GM18520 (cell line): ENCODE data around the gene INAVA.
"Not testable (repeated sequence)": the region's sequence is repeated elsewhere in the genome, so short reads cannot be mapped to it uniquely, and the experiment has no call there.

Source experiments
- ATAC-seq: cut with Tn5 transposase; IDR thresholded peaks from one replicate; pipeline ENCODE4 v1.9.1; 2021; ENCODE audit not compliant: unreplicated experiment

INAVA gene

DNA sequence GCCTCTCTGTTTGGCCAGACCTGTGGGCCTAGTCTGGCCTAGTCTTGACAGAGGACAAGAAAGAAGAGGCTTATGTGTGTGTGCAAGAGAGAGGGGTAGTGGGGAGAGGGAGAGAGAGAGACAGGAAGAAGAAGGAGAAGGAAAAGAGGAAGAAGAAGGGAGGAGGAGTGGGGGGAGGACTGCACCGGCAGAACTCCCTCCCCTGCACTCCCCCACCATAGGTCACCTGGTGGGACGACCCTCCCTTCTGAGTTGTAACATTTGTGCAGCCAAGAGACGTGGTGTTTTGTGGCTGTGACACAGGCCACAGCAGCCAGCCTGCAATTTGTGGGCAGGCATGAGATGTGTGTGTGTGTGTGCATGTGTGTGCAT lies 4.3 kb downstream of the INAVA start:
- no peak for ATAC-seq

DNA sequence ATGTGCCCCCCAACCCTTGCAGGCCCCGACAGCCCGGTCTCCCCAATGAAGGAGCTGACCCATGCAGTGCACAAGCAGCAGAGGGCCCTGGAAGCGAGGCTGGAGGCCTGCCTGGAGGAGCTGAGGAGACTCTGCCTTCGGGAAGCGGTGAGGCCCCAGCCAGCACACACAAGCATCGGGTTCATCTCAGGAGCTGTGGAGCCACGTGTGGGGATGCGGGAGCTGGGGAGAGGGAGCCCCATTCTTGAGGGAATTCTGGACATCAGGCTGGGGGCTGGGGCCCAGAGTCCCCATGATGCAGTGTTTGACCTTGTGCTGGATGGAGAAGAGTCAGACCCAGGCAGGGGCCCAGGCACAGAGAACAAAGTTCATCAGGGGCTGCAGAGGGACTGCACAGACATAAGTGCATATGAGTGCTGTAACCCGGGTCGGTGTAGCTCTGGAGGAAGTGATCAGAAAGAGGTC lies 4.8 kb downstream of the INAVA start:
- ATAC-seq: no peak

DNA sequence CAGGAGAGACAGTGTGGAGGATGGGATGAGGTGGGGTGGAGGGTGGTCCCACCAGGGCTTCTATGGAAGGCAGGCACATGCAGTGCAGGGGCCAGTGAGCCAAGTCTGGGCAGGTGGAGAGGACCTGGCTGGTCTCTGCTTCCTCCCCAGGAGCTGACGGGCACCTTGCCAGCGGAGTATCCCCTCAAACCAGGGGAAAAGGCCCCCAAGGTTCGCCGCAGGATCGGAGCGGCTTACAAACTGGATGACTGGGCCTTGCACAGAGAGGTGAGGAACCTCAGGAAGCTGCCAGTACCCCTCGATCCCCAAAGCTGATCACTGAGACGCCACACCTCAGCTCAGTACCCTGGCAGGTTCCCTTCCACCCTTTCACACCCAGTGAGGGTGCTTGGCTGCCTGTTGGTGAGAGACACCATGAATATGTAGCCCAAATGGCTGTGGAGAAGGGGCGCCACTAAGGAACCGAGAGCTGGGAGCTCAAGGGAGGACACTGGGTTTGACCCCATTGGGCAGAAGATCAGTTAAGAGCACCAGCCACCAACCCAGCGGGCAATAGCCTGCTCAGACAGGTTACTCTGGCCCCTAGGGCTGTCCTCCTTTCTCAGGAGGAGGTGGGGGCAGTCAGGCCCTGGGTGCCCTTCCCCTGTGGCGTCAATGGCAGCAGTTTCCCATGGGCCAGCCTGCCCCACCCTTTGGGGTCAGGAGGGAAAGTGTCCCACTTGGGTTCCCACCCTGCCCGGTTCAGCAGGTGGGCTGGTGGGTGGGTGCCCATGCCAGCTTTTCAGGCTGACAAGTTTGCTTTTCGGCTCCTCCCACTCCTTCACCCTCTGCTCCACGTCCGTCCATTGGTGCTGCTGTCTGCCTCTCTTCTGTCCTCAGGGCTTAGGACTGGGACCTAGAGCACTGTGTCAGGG lies 5.5 kb downstream of the INAVA start:
- no peak for ATAC-seq

DNA sequence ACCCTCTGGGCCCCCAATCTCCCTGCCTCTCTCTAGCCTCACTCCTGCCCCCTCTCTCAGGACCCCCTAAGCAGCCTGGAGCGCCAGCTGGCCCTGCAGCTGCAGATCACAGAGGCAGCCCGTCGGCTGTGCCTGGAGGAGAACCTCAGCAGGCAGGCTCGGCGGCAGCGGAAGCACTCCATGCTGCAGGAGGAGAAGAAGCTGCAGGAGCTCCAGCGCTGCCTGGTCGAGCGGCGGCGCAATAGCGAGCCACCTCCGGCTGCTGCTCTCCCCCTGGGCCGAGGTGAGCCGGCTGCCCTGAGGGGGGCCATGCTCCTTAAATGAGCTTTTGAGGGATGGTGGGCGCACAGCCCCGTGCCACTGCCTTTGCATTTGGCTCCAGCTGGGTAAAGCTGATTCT lies 6.2 kb downstream of the INAVA start:
- ATAC-seq: no peak

DNA sequence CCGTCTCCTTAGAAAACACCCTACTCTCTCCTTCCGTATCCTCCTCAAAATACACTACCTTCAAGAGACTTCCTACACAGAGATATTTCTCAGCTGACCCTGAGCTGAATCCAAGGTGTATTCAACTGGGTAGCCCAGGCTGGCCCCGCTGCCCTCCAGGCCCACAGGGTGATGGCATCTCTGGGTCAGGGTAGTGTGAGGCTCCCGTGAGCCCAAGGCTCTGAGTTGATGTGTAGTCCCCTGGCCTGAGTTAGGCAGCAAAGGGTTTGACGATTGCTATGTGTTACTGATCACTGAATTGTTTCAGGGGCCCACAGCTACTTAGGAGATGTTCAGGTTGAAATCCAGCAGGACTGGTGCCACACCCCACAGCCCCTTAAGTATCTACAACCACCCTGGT lies 6.7 kb downstream of the INAVA start:
- ATAC-seq: no peak

DNA sequence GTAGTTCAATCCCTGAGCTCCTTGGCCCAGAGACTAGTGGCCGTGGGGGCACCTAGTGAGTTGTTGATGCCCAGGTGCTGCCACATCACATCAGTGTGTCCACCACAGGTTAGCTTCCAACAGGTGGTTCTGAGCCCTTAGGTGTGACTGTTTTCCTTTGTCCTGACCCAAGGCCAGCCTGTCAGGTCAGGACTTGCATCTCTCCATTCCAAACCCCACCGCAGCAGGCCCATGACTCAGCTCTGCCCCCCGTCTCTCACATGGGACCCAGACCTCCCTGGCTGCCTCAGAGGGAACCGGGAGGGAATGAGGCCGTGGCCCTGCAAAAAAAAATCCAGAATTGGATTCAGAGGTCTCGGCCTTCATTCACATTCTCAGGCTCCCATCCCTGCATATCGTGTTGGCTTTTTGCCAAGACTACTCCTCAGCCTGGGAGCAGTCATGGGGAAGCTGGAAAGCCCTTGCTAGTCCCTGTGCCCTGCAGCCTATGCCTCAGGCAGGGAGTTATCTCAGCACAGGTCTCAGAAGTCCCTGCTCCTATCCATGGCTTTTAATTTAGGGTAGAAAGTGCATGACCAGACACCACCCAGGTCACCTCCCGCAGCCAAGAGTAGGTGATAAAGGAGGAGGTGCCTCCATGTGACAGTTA lies 7.2 kb downstream of the INAVA start:
- no peak for ATAC-seq

DNA sequence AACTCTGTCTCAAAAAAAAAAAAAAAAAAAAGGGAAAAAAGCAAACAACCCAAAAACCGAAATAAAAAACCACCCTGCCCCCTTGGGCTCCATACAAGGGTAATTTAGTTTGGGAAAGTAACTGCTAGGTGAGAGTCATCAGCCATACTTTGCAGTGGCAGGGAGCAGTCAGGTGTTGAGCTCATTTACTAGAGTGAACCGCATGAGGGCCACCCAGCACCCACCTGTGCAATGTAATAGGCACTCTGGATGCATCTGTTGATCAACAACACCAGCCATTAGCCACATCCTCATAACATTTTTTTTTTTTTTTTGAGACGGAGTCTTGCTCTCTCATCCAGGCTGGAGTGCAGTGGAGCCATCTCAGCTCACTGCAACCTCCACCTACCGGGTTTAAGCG lies 9.1 kb downstream of the INAVA start:
- ATAC-seq: no peak

DNA sequence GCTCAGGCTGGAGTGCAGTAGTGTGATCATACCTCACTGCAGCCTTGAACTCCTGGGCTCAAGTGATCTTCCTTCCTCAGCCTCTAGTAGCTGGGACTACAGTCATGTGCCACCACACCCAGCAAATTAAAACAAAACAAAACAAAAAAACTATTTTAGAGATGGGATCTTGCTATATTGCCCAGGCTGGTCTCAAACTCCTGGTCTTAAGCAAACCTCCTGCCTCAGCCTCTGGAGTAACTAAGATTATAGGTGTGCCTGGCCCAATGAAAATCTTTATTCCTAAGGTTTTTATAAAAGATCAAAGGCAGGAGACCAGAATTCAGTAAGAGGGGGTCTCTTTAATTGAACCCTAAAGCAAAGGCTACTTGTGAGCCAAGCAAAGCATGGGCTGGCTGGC lies 10.1 kb downstream of the INAVA start:
- ATAC-seq: no peak

DNA sequence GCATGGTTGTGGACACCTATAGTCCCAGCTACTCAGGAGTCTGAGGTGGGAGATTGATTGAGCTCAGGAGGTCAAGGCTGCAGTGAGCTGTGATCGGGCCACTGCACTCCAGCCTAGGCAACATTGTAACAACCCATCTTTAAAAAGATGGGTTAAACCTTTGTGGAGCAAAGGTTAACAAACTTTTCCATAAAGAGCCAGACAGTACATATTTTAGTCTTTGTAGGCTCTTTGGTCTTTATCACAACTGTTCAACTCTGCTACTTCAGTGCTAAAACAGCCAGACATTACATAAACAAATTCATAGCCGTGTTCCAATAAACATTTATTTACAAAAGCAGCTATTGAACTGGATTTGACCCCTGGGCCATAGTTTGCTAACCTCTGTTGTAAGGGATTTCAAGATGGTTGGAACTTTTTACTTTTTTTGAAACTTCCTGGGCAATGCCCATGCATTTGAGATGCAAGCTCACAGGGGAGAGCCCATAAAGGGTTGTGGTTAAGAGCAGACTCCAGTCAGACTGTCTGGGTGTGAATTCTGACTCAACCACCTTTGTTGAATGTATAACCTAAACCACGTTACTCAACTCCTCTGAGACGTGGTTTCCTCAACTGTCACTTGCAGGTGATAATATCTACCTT lies 10.8 kb downstream of the INAVA start:
- ATAC-seq: peak; percentile 57

DNA sequence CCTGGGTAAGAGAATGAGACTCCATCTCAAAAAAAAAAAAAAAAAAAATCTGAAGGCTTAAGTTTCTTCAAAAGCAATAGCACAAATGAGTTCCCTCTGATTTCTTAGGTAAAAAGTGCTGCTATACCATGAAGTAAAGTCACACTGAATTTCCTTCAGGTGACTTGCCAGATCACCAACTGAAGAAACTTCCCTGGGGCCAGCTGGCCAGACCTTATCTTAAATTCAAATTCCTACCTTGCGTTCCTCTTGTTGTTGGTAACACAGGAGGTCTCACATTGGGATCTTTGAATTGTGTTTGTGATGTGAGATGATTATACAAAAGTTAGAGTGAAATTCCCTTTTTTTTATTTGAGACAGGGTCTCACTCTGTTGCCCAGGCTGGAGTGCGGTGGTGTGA lies 11.8 kb downstream of the INAVA start:
- no peak for ATAC-seq

DNA sequence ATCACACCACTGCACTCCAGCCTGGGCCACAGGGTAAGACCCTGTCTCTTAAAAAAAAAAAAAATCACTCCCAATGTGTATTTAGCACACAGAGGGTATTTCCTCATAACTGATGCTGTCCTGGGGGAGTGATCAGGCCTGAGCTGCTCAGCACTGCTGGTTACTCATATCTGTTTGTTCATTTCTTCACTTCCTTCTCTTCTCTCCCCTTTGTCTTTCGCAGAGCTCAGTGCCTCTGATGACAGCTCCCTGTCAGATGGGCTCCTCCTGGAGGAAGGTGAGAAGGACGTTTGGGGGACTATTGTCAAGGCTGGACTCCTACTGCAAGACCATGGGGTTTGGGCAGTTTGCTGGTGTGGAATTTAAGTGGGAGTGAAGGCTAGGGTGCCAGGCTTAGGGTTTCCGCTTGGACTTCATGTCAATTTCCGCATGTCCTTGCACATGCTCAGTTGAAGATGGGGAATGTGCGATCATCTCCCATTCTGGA lies 13.0 kb downstream of the INAVA start:
- ATAC-seq: peak; percentile 55

DNA sequence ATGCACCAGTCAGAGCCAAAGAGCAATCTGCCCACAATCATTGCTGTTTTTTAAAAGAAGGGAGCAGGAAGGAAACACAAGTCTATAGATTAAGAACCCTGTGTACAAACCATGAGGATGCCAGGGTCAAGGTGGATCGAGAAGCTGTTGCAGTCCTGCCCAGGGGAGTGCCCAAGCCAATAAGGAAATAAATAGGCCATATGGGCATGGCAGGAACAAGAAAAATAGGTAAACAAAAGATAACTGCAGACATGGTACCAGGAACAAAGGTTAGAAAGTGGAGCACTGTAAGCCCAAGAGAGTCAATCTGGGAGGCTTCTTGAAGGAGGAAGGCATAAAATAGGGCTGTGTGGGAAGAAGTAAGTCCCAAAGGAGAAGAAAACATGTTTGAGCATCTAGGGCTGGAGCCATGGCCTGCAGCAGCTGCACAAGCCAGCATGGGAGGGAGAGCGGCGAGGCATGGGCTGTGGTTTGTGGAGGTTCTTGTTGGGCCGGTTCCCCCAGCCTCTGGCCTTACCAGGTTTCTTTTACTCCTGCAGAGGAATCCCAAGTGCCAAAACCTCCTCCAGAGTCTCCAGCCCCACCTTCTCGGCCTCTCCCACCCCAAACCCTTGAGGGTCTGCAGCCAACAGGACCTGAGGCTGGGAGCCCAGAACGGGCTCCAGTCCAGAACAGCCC lies 13.6 kb downstream of the INAVA start:
- ATAC-seq: no peak

DNA sequence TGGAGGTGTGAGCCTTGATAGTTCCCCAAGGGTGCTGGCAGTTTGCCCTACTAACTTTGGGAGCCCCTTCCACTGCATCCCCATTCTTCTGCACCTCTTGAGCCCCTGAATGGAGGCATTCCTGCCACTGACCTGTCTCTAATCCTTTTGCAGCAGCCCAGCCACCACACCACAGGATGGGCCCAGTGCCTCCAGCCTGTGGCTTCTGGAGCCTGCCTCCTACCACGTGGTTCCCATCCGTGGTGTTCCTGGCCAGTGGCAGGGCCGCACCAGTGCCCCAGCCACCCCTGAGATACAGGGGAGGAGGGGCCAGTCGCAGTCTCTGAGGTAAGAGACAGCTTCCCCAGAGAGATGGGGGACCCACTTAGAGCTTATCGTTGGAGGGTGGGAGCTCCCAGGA lies 14.4 kb downstream of the INAVA start:
- no peak for ATAC-seq

DNA sequence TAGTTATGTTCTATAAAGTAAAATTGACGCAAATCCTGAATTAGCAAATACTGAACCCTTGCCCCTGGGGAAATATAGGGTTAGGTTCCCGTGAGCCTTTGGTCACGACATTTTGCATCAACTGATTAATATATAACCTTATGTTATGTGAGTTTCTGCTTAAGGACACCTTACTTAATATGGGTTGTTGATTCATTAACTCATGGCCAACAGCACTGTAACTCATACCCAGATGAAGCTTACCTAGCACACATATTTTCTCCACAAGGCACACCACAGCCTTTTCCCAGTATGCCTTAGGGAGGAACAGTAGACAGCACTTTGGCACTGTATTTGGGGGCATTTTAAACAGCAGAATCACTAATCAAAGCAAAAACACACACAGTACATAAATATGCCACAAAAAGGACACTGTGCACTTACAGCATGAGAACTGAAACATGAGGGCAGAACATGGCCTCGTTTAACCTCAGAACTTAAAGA lies 15.1 kb downstream of the INAVA start:
- ATAC-seq: no peak

DNA sequence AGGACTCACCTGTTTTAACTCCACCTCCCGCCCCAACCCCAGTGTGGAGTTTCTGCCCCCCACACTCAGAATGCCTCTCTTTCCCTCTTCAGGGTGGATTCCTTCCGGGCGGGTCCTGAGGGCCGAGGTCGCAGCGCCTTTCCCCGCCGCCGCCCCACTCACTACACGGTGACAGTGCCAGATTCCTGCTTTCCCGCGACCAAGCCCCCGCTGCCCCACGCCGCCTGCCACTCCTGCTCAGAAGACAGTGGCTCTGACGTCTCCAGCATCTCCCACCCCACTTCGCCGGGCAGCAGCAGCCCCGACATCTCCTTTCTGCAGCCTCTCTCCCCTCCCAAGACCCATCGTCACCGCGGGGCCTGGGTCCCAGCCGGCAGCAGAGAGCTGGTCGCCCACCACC lies 16.7 kb downstream of the INAVA start:
- ATAC-seq: no peak

DNA sequence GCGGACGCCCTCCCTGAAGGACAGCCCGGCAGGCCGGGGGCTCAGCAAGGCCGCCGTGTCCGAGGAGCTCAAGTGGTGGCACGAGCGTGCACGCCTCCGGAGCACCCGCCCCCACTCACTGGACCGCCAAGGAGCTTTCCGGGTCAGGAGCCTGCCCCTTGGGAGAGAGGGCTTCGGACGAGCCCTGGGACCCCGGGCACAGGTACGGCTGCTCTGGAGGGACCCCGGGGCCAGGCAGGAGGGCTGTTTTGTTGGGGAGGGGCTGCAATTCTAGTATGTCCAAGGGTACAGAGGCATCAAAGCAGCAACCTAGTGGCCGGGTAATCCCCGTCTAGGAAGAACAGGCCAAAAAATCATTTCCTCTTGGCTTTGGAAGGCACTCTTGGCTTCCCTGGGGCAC lies 17.2 kb downstream of the INAVA start:
- not testable (repeated sequence) for ATAC-seq

DNA sequence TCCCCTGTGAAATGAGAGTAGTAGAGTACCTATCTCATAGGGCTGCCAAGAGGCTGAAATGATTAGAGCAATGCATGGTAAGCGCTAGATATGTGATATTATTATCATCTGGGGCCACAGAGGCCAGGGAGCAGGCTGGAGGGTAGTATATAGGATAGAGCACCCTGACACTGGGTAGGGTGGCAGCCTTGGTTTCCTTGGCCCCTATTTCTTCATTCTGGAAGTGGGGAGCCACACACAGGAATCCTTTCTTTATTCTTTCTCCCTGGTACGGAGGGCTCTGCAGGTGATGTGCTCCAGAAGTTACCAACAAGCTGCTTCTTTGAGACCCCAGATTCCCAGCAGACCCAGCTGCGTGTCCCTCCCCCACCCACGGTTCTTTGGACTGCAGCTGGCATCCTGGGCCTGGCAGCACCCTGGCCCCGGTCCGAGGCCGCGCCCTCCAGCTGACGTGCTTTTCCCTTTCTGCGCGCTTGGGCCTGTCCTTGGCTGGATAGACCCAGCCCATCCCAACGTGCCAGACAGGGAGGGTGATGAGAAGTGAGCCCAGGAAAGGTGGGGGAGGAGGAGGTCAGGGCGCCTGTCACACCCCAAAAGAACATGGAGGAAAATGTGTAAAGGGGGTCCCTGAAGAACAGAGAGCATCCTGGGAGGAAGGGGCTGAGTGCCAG lies 18.2 kb downstream of the INAVA start:
- no peak for ATAC-seq

DNA sequence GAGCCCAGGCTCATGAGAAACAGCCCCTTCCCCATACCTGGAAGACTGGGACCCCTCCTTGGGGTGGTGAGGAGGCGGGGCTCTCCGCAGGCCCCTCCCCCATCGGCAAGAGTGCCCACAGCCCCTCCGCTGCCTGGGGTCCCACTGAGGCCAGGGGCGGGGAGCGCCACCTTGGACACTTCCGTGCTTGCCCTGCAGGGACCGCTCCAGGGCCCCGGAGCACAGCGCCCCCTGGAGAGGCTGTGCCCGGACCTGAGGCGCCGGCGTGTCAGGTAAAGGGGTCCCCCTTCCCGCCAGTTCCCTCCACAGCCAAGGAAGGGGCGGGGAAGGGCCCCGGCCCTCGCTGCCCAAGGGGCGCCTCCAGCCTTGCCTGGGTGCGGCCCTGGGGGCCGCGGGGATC lies 21.5 kb downstream of the INAVA start:
- ATAC-seq: no peak

DNA sequence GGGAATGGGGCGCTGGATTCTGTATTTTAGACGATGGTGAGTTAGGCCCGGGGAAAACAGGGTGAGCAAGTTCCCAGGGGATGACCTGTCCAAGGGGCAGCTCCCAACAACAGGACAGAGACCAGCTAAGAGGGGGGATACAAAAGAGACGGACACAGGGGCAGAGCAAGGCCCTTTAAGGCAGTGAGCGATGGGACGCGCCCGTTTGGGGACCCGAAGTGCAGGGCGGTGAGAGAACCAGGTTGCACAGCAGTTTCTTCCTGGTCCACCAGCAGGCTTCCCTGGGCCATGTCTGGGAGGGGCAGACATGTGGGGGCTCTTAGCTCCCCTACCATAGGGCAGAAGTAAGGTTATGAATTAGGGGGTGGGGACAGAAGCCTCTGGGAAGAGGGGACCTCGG lies 22.0 kb downstream of the INAVA start:
- no peak for ATAC-seq

DNA sequence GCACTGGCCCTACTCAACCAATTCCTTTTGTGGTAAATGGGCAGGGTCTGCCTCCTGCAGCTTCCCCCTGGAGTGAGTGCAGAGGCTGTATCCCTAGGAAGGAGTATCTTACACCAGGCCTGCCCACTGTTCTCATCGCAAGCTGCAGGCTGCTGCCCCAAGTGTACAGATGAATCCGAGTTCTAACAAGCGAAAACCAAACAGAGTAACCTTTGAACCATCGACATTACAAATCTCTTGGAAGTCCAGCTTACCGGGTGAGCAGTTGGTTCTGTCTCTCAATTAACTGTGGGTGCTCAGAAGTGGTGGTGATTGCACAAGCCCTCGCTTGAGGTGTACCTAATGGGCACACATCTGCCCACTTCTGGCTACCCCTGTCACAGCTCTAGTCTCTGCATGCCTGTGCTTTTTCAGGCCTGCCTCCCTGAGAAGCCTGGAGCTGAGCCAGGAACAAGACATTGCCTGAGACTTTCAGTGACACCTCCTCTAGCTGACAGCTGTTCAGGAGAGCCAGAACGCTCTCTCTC lies 22.7 kb downstream of the INAVA start:
- ATAC-seq: no peak
